GM18870 (cell line): ENCODE results near the gene PTCH1.

Source experiments
- ATAC-seq: cut with Tn5 transposase; IDR thresholded peaks from one replicate; pipeline ENCODE4 v1.9.1; 2021; ENCODE audit warnings: moderate library complexity; ENCODE audit not compliant: unreplicated experiment

Gene PTCH1

GRCh38 chr9:95499046-95499676 lies 17.6 kb downstream of the PTCH1 start:
- ATAC-seq: no peak

- no peak for ATAC-seq
Measured at GRCh38 chr9:95498641-95499040, 18.1 kb downstream of the PTCH1 start.

GRCh38 chr9:95497772-95498171 lies 19.0 kb downstream of the PTCH1 start:
- ATAC-seq: no peak

GRCh38 chr9:95496687-95497086 lies 20.1 kb downstream of the PTCH1 start:
- ATAC-seq: no peak

- ATAC-seq: no peak
Measured at GRCh38 chr9:95495961-95496360, 20.8 kb downstream of the PTCH1 start.

- no peak for ATAC-seq
Measured at GRCh38 chr9:95495529-95495928, 21.2 kb downstream of the PTCH1 start.

- ATAC-seq: peak; percentile 75
Measured at GRCh38 chr9:95494416-95495371, 22.1 kb downstream of the PTCH1 start.

- no peak for ATAC-seq
Measured at GRCh38 chr9:95494022-95494415, 22.8 kb downstream of the PTCH1 start.

GRCh38 chr9:95493402-95493801 lies 23.4 kb downstream of the PTCH1 start:
- no peak for ATAC-seq

GRCh38 chr9:95491543-95492320 lies 25.0 kb downstream of the PTCH1 start:
- no peak for ATAC-seq

GRCh38 chr9:95488954-95489353 lies 27.8 kb downstream of the PTCH1 start:
- no peak for ATAC-seq

GRCh38 chr9:95486318-95486717 lies 30.5 kb downstream of the PTCH1 start:
- ATAC-seq: no peak

GRCh38 chr9:95484225-95484624 lies 32.5 kb downstream of the PTCH1 start:
- no peak for ATAC-seq

- no peak for ATAC-seq
Measured at GRCh38 chr9:95483431-95483830, 33.3 kb downstream of the PTCH1 start.

- ATAC-seq: no peak
Measured at GRCh38 chr9:95482621-95483020, 34.1 kb downstream of the PTCH1 start.

- no peak for ATAC-seq
Measured at GRCh38 chr9:95481000-95481399, 35.8 kb downstream of the PTCH1 start.

GRCh38 chr9:95480346-95480745 lies 36.4 kb downstream of the PTCH1 start:
- no peak for ATAC-seq

- no peak for ATAC-seq
Measured at GRCh38 chr9:95479330-95479729, 37.4 kb downstream of the PTCH1 start.

- ATAC-seq: no peak
Measured at GRCh38 chr9:95478335-95478734, 38.4 kb downstream of the PTCH1 start.

GRCh38 chr9:95477885-95478284 lies 38.9 kb downstream of the PTCH1 start:
- no peak for ATAC-seq

- ATAC-seq: no peak
Measured at GRCh38 chr9:95477441-95477840, 39.3 kb downstream of the PTCH1 start.
